HepG2 (cell line): ENCODE data around the gene THRA. TPM values are rescaled to one million over a fixed set of nuclear protein-coding genes. Genes with fewer than 3 reads are reported as not detected.

Experiments
- ATAC-seq: fragments of 200-7000 bp; cut with Tn5 transposase; 3 replicates; pipeline ENCODE4 v1.9.1; 2020; ENCODE audit warnings: mild to moderate bottlenecking, moderate library complexity
- BruUV-seq: library from RNA; stranded (reverse); fragments of 400-500 nt; replicated peaks from 2 replicates; lab custom pipeline; 2021; lab: Mats Ljungman, UMichigan
- CTCF ChIA-PET: fragments of 300-600 bp; formaldehyde crosslinking; extraction: SDS; loops from one replicate; lab custom pipeline; 2021; ENCODE audit warnings: low total read pairs, inconsistent platforms, low intra/inter-chr PET ratio; lab: Yijun Ruan, JAX
- POLR2A ChIA-PET: fragments of 350-600 bp; sonication (Branson Sonifier 250); formaldehyde crosslinking; loops from one replicate; lab custom pipeline; 2020; ENCODE audit warnings: antibody characterized with exemption, inconsistent platforms; lab: Yijun Ruan, JAX
- DNase-seq: peaks from one replicate; pipeline ENCODE4 v3.0.0-alpha.2; 2015; ENCODE audit warnings: low spot score
- FAIRE-seq: peaks from 3 replicates; lab custom pipeline; 2011; peaks lifted over from hg19 to GRCh38; lab: Jason Lieb, UNC
- H2AFZ ChIP-seq: one replicate; pipeline ENCODE4 v1.6.1; 2011; ENCODE audit warnings: low read length, inconsistent platforms
- H3K27ac ChIP-seq: fragments of 300-600 bp; 3 replicates; pipeline ENCODE4 v1.8.0; 2011; ENCODE audit warnings: mixed run types, mild to moderate bottlenecking, mixed read lengths, low read length, inconsistent platforms; ENCODE audit not compliant: insufficient read depth; ENCODE audit errors: extremely low read length
- H3K27me3 ChIP-seq, 2 experiments: fragments of 200-600 bp in 1 of 2; 2 replicates in 1 of 2; 3 replicates in 1 of 2; pipeline versions ENCODE4 v1.6.0 to v1.8.0; 2011; ENCODE audit warnings: low read length in 2 of 2, mild to moderate bottlenecking in 2 of 2, moderate library complexity in 2 of 2, inconsistent platforms in 1 of 2; ENCODE audit not compliant: insufficient read depth in 2 of 2, control insufficient read depth in 1 of 2
- H3K36me3 ChIP-seq, 2 experiments: fragments of 200-600 bp in 1 of 2; replicated peaks in 1 of 2; 2 replicates in 1 of 2; 3 replicates in 1 of 2; pipeline versions ENCODE4 v1.5.1 to v1.8.0; 2011; ENCODE audit warnings: low read length in 2 of 2, inconsistent platforms in 1 of 2; ENCODE audit not compliant: insufficient read depth in 2 of 2, control insufficient read depth in 1 of 2
- H3K4me1 ChIP-seq: 2 replicates; pipeline ENCODE4 v1.5.1; 2012; ENCODE audit warnings: low read length, inconsistent platforms; ENCODE audit not compliant: insufficient read depth
- H3K4me2 ChIP-seq: 2 replicates; pipeline ENCODE4 v1.6.0; 2011; ENCODE audit warnings: low read depth, low read length, inconsistent platforms
- H3K4me3 ChIP-seq, 3 experiments: fragments of 200-600 bp in 1 of 3; sonication (generic), shearing (Covaris generic) in 1 of 3; replicated peaks in 1 of 3; 2 replicates each; pipeline ENCODE4 v1.5.1; 2011 to 2016; ENCODE audit warnings: low read length in 3 of 3, inconsistent platforms in 2 of 3, low read depth in 2 of 3, mild to moderate bottlenecking in 2 of 3, control low read depth in 1 of 3, mixed read lengths in 1 of 3; ENCODE audit not compliant: insufficient read depth in 1 of 3
- H3K79me2 ChIP-seq: one replicate; pipeline ENCODE4 v1.6.1; 2011; ENCODE audit warnings: low read length, inconsistent platforms; ENCODE audit not compliant: insufficient read depth
- H3K9ac ChIP-seq: 2 replicates; pipeline ENCODE4 v1.6.0; 2011; ENCODE audit warnings: mild to moderate bottlenecking, low read depth, low read length, inconsistent platforms; ENCODE audit not compliant: insufficient read depth
- H3K9me3 ChIP-seq: 2 replicates; pipeline ENCODE4 v1.5.1; 2012; ENCODE audit warnings: mild to moderate bottlenecking, low read length
- H4K20me1 ChIP-seq: 2 replicates; pipeline ENCODE4 v1.6.0; 2011; ENCODE audit warnings: inconsistent platforms, mild to moderate bottlenecking, low read length, moderate library complexity; ENCODE audit not compliant: insufficient read depth
- AGO2 ChIP-seq: fragments of 200-400 bp; formaldehyde crosslinking; optimal IDR thresholded peaks from 2 replicates; pipeline ENCODE3; 2017; ENCODE audit warnings: mild to moderate bottlenecking, low read depth, low read length, moderate library complexity
- HNRNPL ChIP-seq: fragments of 200-400 bp; formaldehyde crosslinking; IDR thresholded peaks from 2 replicates; pipeline ENCODE4 v1.6.1; 2017; ENCODE audit warnings: mild to moderate bottlenecking, low read depth, low read length
- KDM3A ChIP-seq: IDR thresholded peaks from 2 replicates; pipeline ENCODE4 v1.6.1; 2018; ENCODE audit warnings: low read depth, missing compliant biosample characterization
- NR2C2 ChIP-seq: sonication (generic); formaldehyde crosslinking; IDR thresholded peaks from 2 replicates; pipeline ENCODE4 v1.4.0; 2020; ENCODE audit warnings: missing genetic modification reagents, mild to moderate bottlenecking, moderate library complexity, borderline replicate concordance
- PCBP1 ChIP-seq: fragments of 200-400 bp; formaldehyde crosslinking; IDR thresholded peaks from 2 replicates; pipeline ENCODE4 v1.6.1; 2017; ENCODE audit warnings: mild to moderate bottlenecking, low read depth, low read length, borderline replicate concordance
- POLR2AphosphoS2 ChIP-seq: IDR thresholded peaks from 2 replicates; pipeline ENCODE4 v1.6.1; 2011; ENCODE audit warnings: low read depth, low read length, improper control_type of control experiment
- RBFOX2 ChIP-seq: fragments of 200-400 bp; formaldehyde crosslinking; IDR thresholded peaks from 2 replicates; pipeline ENCODE4 v1.6.1; 2017; ENCODE audit warnings: low read depth, mild to moderate bottlenecking, low read length
- TARDBP ChIP-seq: sonication (generic); formaldehyde crosslinking; IDR thresholded peaks from 2 replicates; pipeline ENCODE4 v1.8.0; 2022; ENCODE audit warnings: mild to moderate bottlenecking, missing genetic modification reagents
- ZNF557 ChIP-seq: sonication (generic); formaldehyde crosslinking; IDR thresholded peaks from 2 replicates; pipeline ENCODE4 v1.4.0; 2020; ENCODE audit warnings: missing genetic modification reagents
- WGBS: methylation state at CpG from one replicate; pipeline ENCODE4 v1.1.6; 2017; ENCODE audit warnings: low lambda C conversion rate; 5-methylcytosine and 5-hydroxymethylcytosine counted together
- in situ Hi-C: cut with HindIII; loops from 2 replicates; pipeline ENCODE4 v1.10.0; 2017; ENCODE audit warnings: low pct_unique_long_range_greater_than_20kb; ENCODE audit not compliant: extremely low pct_ligation_motif_present
- intact Hi-C: fragments of 100-400 bp; cut with micrococcal nuclease; formaldehyde crosslinking; loops from one replicate; pipeline ENCODE4 v1.10.0; 2022; ENCODE audit not compliant: unreplicated experiment
- polyA plus RNA-seq, 8 experiments: library from polyadenylated mRNA; depleted of rRNA in 3 of 8; stranded (reverse) in 7 of 8; unstranded in 1 of 8; fragments of >200 nt; fragmentation: Illumina TruSeq in 4 of 8; extraction: Trizol in 4 of 8; gene quantifications; 2 replicates each; pipeline versions ENCODE4 v1.2.1 to v1.2.3, GENCODE V29; 2011 to 2016; ENCODE audit warnings: low read depth in 4 of 8, missing spikeins in 1 of 8, mixed read lengths in 1 of 8; ENCODE audit not compliant: insufficient read depth in 1 of 8
- total RNA-seq, 5 experiments: library from RNA; depleted of rRNA; stranded (reverse); fragments of >200 nt; fragmentation: Illumina TruSeq; extraction: Trizol; gene quantifications; 2 replicates each; pipeline ENCODE4 v1.2.3, GENCODE V29; 2016; ENCODE audit warnings: low read depth in 1 of 5
- TF ChIP-seq, protein P1 (sequence below): sonication (generic); formaldehyde crosslinking; IDR thresholded peaks from 2 replicates; pipeline ENCODE4 v1.5.0; 2020; ENCODE audit warnings: mild to moderate bottlenecking, missing genetic modification reagents

The THRA gene
- total and polyA plus RNA-seq, 2 of the 13 experiments (the other 11 are each of a cell fraction or from before 2014, with no cell fraction given) = 8.0 to 9.9 TPM

DNA sequence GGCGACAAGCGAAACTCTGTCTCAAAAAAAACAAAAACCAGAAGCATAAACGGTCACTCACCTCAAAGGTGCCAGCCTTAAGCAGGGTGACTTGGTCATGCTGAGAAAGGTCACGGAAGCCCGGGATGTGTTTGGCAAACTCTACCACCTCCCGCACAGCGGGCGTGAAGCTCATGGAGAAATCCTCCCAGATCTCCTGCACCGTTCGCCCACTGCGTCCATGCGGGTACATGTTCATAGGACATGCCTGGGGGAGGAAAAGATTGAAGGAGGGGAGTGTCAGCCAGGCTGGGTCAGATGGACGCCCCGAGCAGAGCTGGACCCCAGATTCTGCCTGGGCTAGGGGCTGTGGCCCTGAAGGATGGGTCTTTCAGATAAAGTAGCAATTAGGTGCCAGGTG lies 32.1 kb downstream of the THRA start:
- Histone ChIP-seq H2AFZ (no peak overlapping the region), H4K20me1 (no peaks in the 10 kb centered on the region), H3K4me3 (no peak overlapping the region), H3K27ac (no peak overlapping the region), H3K4me2 (no peak overlapping the region), H3K27me3 (no peaks in the 10 kb centered on the region; a peak in 1 of 5 replicates), H3K9me3 (no peaks in the 10 kb centered on the region), H3K79me2 (peaks cover 15% of the 10 kb centered on the region), H3K36me3 (peaks cover 25 to 49% of the 10 kb centered on the region in 2 experiments), H3K9ac (no peak overlapping the region), H3K4me1 (peaks cover 26% of the 10 kb centered on the region)
- intact Hi-C loops = no loop called here
- BruUV-seq = no TSS peak
- ChIA-PET POLR2A (interaction anchor here (2.9 kb wide), 1 partner anchor 17 kb away, joined by 18 read pairs; no protein-coding TSS in a partner anchor), CTCF (no interaction called here)
- 97% methylated on average over 14 of the region's 14 CpGs for WGBS
- FAIRE-seq (no peak), DNase-seq (no peak), ATAC-seq (no peak)
- TF ChIP-seq KDM3A (CRISPR knock-in tag) = no peak
- TF ChIP-seq, protein P1, sequence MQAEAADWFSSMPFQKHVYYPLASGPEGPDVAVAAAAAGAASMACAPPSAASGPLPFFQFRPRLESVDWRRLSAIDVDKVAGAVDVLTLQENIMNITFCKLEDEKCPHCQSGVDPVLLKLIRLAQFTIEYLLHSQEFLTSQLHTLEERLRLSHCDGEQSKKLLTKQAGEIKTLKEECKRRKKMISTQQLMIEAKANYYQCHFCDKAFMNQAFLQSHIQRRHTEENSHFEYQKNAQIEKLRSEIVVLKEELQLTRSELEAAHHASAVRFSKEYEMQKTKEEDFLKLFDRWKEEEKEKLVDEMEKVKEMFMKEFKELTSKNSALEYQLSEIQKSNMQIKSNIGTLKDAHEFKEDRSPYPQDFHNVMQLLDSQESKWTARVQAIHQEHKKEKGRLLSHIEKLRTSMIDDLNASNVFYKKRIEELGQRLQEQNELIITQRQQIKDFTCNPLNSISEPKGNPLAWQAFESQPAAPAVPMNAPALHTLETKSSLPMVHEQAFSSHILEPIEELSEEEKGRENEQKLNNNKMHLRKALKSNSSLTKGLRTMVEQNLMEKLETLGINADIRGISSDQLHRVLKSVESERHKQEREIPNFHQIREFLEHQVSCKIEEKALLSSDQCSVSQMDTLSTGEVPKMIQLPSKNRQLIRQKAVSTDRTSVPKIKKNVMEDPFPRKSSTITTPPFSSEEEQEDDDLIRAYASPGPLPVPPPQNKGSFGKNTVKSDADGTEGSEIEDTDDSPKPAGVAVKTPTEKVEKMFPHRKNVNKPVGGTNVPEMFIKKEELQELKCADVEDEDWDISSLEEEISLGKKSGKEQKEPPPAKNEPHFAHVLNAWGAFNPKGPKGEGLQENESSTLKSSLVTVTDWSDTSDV = 0 out of 2 replicates have a peak, but pooled peaks have one; percentile 48
- in situ Hi-C loops = no loop called here

DNA sequence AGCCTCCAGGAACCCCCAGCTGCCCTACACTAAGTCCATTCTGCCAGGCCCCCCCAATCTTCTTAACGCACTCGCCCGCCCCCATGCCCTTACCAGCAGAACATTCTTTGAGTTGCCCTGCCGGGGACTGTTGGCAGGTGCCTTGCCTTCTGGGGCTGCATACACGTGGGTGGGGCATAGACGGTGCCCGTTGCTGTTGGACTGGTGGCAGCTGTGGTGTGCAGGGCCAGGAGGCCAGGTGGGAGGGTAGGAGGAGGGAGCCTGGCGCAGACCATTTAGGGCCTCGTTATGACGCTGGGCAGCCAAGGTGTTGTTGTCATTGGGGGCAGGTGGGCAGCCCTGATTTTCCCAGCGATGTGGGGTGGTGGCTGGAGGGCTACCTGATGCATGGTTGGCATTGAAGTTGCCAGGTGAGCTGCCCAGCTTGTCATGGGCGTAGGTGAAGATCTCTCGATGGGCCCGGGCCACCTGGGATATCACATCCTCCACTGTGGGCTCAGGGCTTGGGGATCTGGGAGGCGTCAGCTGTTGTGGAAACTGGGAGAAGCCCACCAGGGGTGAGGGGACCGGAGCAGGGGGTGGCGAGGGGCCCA lies 32.7 kb downstream of the THRA start:
- Histone ChIP-seq H3K4me1 (peaks cover 31% of the 10 kb centered on the region), H3K4me3 (no peak overlapping the region), H2AFZ (no peak overlapping the region), H3K9ac (no peak overlapping the region), H3K9me3 (no peaks in the 10 kb centered on the region), H3K27me3 (no peaks in the 10 kb centered on the region; a peak in 1 of 5 replicates), H3K4me2 (no peak overlapping the region), H4K20me1 (no peaks in the 10 kb centered on the region), H3K36me3 (peaks cover 25 to 49% of the 10 kb centered on the region in 2 experiments), H3K79me2 (peaks cover 18% of the 10 kb centered on the region), H3K27ac (no peak overlapping the region)
- intact Hi-C loops (no loop called here), in situ Hi-C loops (no loop called here)
- DNase-seq (no peak), FAIRE-seq (no peak), ATAC-seq (no peak)
- TF ChIP-seq POLR2AphosphoS2 (peak; percentile 27; the same call in 1 of the 2 replicates), ZNF557 (no peak), HNRNPL (0 out of 2 replicates have a peak, but pooled peaks have one; percentile 65), TARDBP (CRISPR knock-in tag) (no peak), PCBP1 (0 out of 2 replicates have a peak, but pooled peaks have one; percentile 25), NR2C2 (CRISPR knock-in tag) (no peak), RBFOX2 (peak; percentile 34; the same call in 1 of the 2 replicates), AGO2 (peak; percentile 87)
- CTCF ChIA-PET = no interaction called here
- WGBS = 98% methylated on average over 14 of the region's 17 CpGs
- BruUV-seq = no TSS peak
- POLR2A ChIA-PET = interaction anchor here (1.0 to 2.9 kb wide), 2 partner anchors 12 to 16 kb away, joined by 3 to 18 read pairs; no protein-coding TSS in a partner anchor
